ENCODE measurements around the gene IMMP2L. TPM values are rescaled to one million over a fixed set of nuclear protein-coding genes. Genes with fewer than 3 reads are reported as not detected.

The IMMP2L gene
- total RNA-seq, 4 donors from 2014 or later = 23.8 to 30.0 (median 27.7) TPM

GRCh38 chr7:111101856-111102646, 460.2 kb downstream of the IMMP2L start:
- Histone ChIP-seq H3K9me3 (no peaks in the 10 kb centered on the region), H3K27ac (no peak overlapping the region), H3K4me3 (replicated peaks in 1 of 3) (no peak overlapping the region), H3K36me3 (no peaks in the 10 kb centered on the region), H3K27me3 (no peaks in the 10 kb centered on the region), H3K4me1 (no peaks in the 10 kb centered on the region)
- 100% methylated on average over 1 of the region's 1 CpG for WGBS, 2 donors
- intact Hi-C loops (cut with DNase I) = no loop called here
- no peak for TF ChIP-seq POLR2A (IDR thresholded peaks at IDR 0.05)
- no peak for TF ChIP-seq CTCF (IDR thresholded peaks at IDR 0.05)
- DNase-seq = no peak

GRCh38 chr7:111098926-111099250, 463.4 kb downstream of the IMMP2L start:
- no peak for DNase-seq
- 22 to 25% methylated on average over 1 of the region's 1 CpG for WGBS, 2 donors
- TF ChIP-seq CTCF (IDR thresholded peaks at IDR 0.05) (no peak), POLR2A (IDR thresholded peaks at IDR 0.05) (no peak)
- H3K4me3 ChIP-seq (replicated peaks in 1 of 3) = no peak overlapping the region
- intact Hi-C loops (cut with DNase I) = no loop called here
- H3K27me3 ChIP-seq = no peaks in the 10 kb centered on the region
- no peak overlapping the region for H3K27ac ChIP-seq
- H3K36me3 ChIP-seq = no peaks in the 10 kb centered on the region
- peaks cover 2 to 4% of the 10 kb centered on the region in 2 donors for H3K4me1 ChIP-seq
- H3K9me3 ChIP-seq = no peaks in the 10 kb centered on the region

GRCh38 chr7:111098011-111098925, 464.0 kb downstream of the IMMP2L start:
- no peak overlapping the region for H3K27ac ChIP-seq
- no peaks in the 10 kb centered on the region for H3K27me3 ChIP-seq
- peaks cover 4 to 8% of the 10 kb centered on the region in 2 donors for H3K4me1 ChIP-seq
- TF ChIP-seq CTCF (IDR thresholded peaks at IDR 0.05) (peak; percentile 43 to 87 (median 72)), POLR2A (IDR thresholded peaks at IDR 0.05) (no peak)
- intact Hi-C loops (cut with DNase I) = no loop called here
- 44 to 48% methylated on average over 10 of the region's 10 CpGs for WGBS, 2 donors
- DNase-seq = peak; percentile 40 to 64
- H3K9me3 ChIP-seq = no peaks in the 10 kb centered on the region
- H3K36me3 ChIP-seq = no peaks in the 10 kb centered on the region
- H3K4me3 ChIP-seq (replicated peaks in 1 of 3) = no peak overlapping the region

- H3K27me3 ChIP-seq = no peaks in the 10 kb centered on the region
- H3K9me3 ChIP-seq = no peaks in the 10 kb centered on the region
- peaks cover 11 to 14% of the 10 kb centered on the region in 2 donors for H3K4me1 ChIP-seq
- H3K36me3 ChIP-seq = no peaks in the 10 kb centered on the region
- no peak for DNase-seq
- 93 to 96% methylated on average over 3 of the region's 3 CpGs for WGBS, 2 donors
- H3K27ac ChIP-seq = no peak overlapping the region
- no peak overlapping the region for H3K4me3 ChIP-seq (replicated peaks in 1 of 3)
- no peak for TF ChIP-seq POLR2A (IDR thresholded peaks at IDR 0.05)
- no peak for TF ChIP-seq CTCF (IDR thresholded peaks at IDR 0.05)
- intact Hi-C loops (cut with DNase I) = no loop called here
Observed at GRCh38 chr7:111096997-111097396, 465.3 kb downstream of the IMMP2L start.

All from thyroid gland (tissue), 4 donors.